Liver (tissue), 9 donors: ENCODE measurements around the gene KANSL1. TPM values are rescaled to one million over a fixed set of nuclear protein-coding genes. Genes with fewer than 3 reads are reported as not detected.
A peak's percentile ranks its signal among the peaks of the same experiment; 100 is the strongest.

Source experiments
- DNase-seq: peaks from one replicate; pipeline ENCODE4 v3.0.0-alpha.2; 2017; ENCODE audit warnings: low spot score
- H3K27ac ChIP-seq, 2 donors: one replicate each; pipeline ENCODE4 v1.7.0; 2013; ENCODE audit warnings: inconsistent platforms in 2 of 2, low read length in 2 of 2, control low read depth in 1 of 2, low read depth in 1 of 2, mild to moderate bottlenecking in 1 of 2
- H3K27me3 ChIP-seq, 4 donors: one replicate each; pipeline versions ENCODE4 v1.6.1 to v1.7.0; 2013; ENCODE audit warnings: low read length in 3 of 4, inconsistent platforms in 1 of 4, mild to moderate bottlenecking in 1 of 4, moderate library complexity in 1 of 4; ENCODE audit not compliant: control insufficient read depth in 4 of 4, insufficient read depth in 4 of 4
- H3K36me3 ChIP-seq, 4 donors: one replicate each; pipeline versions ENCODE4 v1.6.1 to v1.7.0; 2013; ENCODE audit warnings: low read length in 3 of 4, mild to moderate bottlenecking in 3 of 4, low read depth in 1 of 4, moderate library complexity in 1 of 4; ENCODE audit not compliant: control insufficient read depth in 4 of 4, insufficient read depth in 3 of 4
- H3K4me1 ChIP-seq, 4 donors: one replicate each; pipeline versions ENCODE4 v1.6.1 to v1.7.0; 2013; ENCODE audit warnings: low read length in 3 of 4, mild to moderate bottlenecking in 3 of 4, moderate library complexity in 1 of 4; ENCODE audit not compliant: control insufficient read depth in 4 of 4, insufficient read depth in 4 of 4
- H3K4me3 ChIP-seq, 3 donors: one replicate each; pipeline versions ENCODE4 v1.6.1 to v1.7.0; 2013; ENCODE audit warnings: low read length in 3 of 3, control low read depth in 1 of 3, low read depth in 1 of 3, mild to moderate bottlenecking in 1 of 3
- H3K9ac ChIP-seq, 2 donors: one replicate each; pipeline ENCODE4 v1.7.0; 2013; ENCODE audit warnings: low read length in 2 of 2, mild to moderate bottlenecking in 2 of 2, moderate library complexity in 2 of 2, control low read depth in 1 of 2, low read depth in 1 of 2
- H3K9me3 ChIP-seq, 4 donors: one replicate each; pipeline versions ENCODE4 v1.6.1 to v1.7.0; 2013; ENCODE audit warnings: low read length in 3 of 4; ENCODE audit not compliant: control insufficient read depth in 4 of 4
- EGR1 ChIP-seq, 2 donors: IDR thresholded peaks; 2 replicates each; pipeline ENCODE4 v1.6.1; 2016 to 2018; ENCODE audit warnings: antibody characterized with exemption in 2 of 2, low read depth in 2 of 2
- FOXA1 ChIP-seq: IDR thresholded peaks from 2 replicates; pipeline ENCODE4 v1.6.1; 2016; ENCODE audit warnings: antibody characterized with exemption
- FOXA2 ChIP-seq: IDR thresholded peaks from 2 replicates; pipeline ENCODE4 v1.6.1; 2016; ENCODE audit warnings: antibody characterized with exemption
- GABPA ChIP-seq, 2 donors: IDR thresholded peaks in 1 of 2; conservative IDR thresholded peaks in 1 of 2; 2 replicates each; pipeline ENCODE4 v1.6.1; 2016; ENCODE audit warnings: antibody characterized with exemption in 2 of 2, mild to moderate bottlenecking in 1 of 2, moderate library complexity in 1 of 2
- HNF4A ChIP-seq, 2 donors: conservative IDR thresholded peaks; 2 replicates each; pipeline ENCODE4 v1.6.1; 2016; ENCODE audit warnings: antibody characterized with exemption in 2 of 2, mild to moderate bottlenecking in 2 of 2
- HNF4G ChIP-seq: IDR thresholded peaks from 2 replicates; pipeline ENCODE4 v1.6.1; 2016; ENCODE audit warnings: antibody characterized with exemption
- JUND ChIP-seq, 2 donors: IDR thresholded peaks; 2 replicates each; pipeline ENCODE4 v1.6.1; 2016; ENCODE audit warnings: antibody characterized with exemption in 2 of 2
- NR2F2 ChIP-seq: IDR thresholded peaks from 2 replicates; pipeline ENCODE4 v1.6.1; 2016; ENCODE audit warnings: antibody characterized with exemption
- RAD21 ChIP-seq, 2 donors: IDR thresholded peaks; 2 replicates each; pipeline ENCODE4 v1.6.1; 2016; ENCODE audit warnings: antibody characterized with exemption in 2 of 2, mild to moderate bottlenecking in 2 of 2
- RXRA ChIP-seq, 2 donors: IDR thresholded peaks; 2 replicates each; pipeline ENCODE4 v1.6.1; 2017 to 2018; ENCODE audit warnings: antibody characterized with exemption in 2 of 2, mild to moderate bottlenecking in 1 of 2
- SP1 ChIP-seq: IDR thresholded peaks from 2 replicates; pipeline ENCODE4 v1.6.1; 2018; ENCODE audit warnings: antibody characterized with exemption, mild to moderate bottlenecking
- TAF1 ChIP-seq: conservative IDR thresholded peaks from 2 replicates; pipeline ENCODE4 v1.6.1; 2016; ENCODE audit warnings: antibody characterized with exemption, mild to moderate bottlenecking
- YY1 ChIP-seq: IDR thresholded peaks from 2 replicates; pipeline ENCODE4 v1.6.1; 2016; ENCODE audit warnings: antibody characterized with exemption, mild to moderate bottlenecking
- WGBS: extraction: QIAGEN DNeasy Blood & Tissue Kit; methylation state at CpG from one replicate; pipeline ENCODE4 v1.1.7; 2013; 5-methylcytosine and 5-hydroxymethylcytosine counted together
- polyA plus RNA-seq, 2 donors: library from polyadenylated mRNA; stranded (reverse) in 1 of 2; unstranded in 1 of 2; fragments of 200-250 nt in 1 of 2; fragments of >200 nt in 1 of 2; fragmentation: Nextera tagmentation in 1 of 2; extraction: Ambion mirVana in 1 of 2; gene quantifications; one replicate each; pipeline versions ENCODE4 v1.2.1 to v1.2.3, GENCODE V29; 2013 to 2015
- total RNA-seq, 2 donors: library from RNA; depleted of rRNA; stranded (reverse); fragments of >200 nt; gene quantifications; one replicate each; pipeline ENCODE4 v1.2.3, GENCODE V29; 2014
- TF ChIP-seq, protein P1 (sequence below): fragments of 150-350 bp; IDR thresholded peaks from 2 replicates; pipeline ENCODE4 v1.5.1; 2017; ENCODE audit warnings: improper control_type of control experiment, low read depth, low read length; ENCODE audit not compliant: missing input control
- TF ChIP-seq, protein P2 (sequence below): IDR thresholded peaks from 2 replicates; pipeline ENCODE4 v1.6.1; 2016; ENCODE audit warnings: antibody characterized with exemption, mild to moderate bottlenecking
- TF ChIP-seq, protein P3 (sequence below): IDR thresholded peaks from 2 replicates; pipeline ENCODE4 v1.6.1; 2016; ENCODE audit warnings: antibody characterized with exemption
- TF ChIP-seq, protein P4 (sequence below): IDR thresholded peaks from 2 replicates; pipeline ENCODE4 v1.6.1; 2016; ENCODE audit warnings: antibody characterized with exemption
- TF ChIP-seq, protein P5 (sequence below): IDR thresholded peaks from 2 replicates; pipeline ENCODE4 v1.6.1; 2016; ENCODE audit warnings: antibody characterized with exemption
- donor health status: healthy.
- donor health status: healthy.
- donor health status: healthy.
- donor health status: healthy.
- donor health status: healthy.

KANSL1 gene
- total and polyA plus RNA-seq, 4 donors = 5.5 to 86.3 (median 24.0) TPM

DNA sequence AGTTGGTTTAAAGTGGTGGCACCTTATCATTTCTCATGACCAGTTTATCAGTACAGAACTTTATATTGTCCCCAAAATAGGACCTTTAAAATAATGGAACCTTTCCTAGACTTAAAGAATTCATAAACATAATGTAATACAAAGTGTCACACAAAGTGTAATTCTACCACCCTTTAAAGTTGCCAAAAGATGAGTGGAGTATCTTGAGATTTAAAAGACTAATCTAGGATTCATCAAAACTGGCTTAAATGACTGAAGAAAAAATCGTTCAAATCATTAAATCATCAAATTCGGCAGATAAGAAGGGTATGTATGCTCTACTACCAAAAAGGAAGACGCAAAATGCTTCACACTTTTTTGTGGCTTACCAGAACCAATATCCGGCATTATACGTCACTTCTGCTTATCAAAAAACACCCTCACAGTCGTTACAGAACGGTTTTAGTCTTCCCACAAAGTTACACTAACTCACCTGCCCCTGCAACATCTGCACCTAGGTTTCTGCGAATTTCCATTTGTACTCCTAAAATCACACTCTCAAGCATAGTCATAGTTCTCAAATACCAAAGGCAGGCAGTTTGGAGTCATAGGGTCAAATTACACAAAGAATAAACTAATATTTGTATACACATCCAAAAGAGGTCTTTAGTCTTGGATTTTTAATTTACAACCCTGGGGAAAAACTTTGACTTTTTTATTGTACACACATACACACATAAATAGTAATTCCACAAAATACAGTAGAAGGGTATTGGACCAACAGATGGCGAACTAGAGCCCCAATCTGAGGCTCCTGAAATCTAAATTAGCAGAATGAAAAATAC, 1.4 kb upstream of the KANSL1 start:
- Histone ChIP-seq H3K36me3 (no peaks in the 10 kb centered on the region), H3K4me3 (peak overlapping the region in 2 of 3 donors; percentile 54 to 74), H3K4me1 (peaks cover 3 to 23% (median 18%) of the 10 kb centered on the region in 4 donors), H3K27me3 (no peaks in the 10 kb centered on the region), H3K27ac (peak overlapping the region; percentile 97 to 99), H3K9me3 (no peaks in the 10 kb centered on the region), H3K9ac (peak overlapping the region; percentile 8 to 82)
- DNase-seq = no peak
- TF ChIP-seq GABPA (IDR thresholded peaks at IDR 0.05 in 1 of 2, conservative IDR thresholded peaks at IDR 0.05 in 1 of 2) (peak in 1 of 2 donors; percentile 2), JUND (IDR thresholded peaks at IDR 0.05) (no peak), RAD21 (IDR thresholded peaks at IDR 0.05) (peak; percentile 61 to 66)
- TF ChIP-seq, protein P1, sequence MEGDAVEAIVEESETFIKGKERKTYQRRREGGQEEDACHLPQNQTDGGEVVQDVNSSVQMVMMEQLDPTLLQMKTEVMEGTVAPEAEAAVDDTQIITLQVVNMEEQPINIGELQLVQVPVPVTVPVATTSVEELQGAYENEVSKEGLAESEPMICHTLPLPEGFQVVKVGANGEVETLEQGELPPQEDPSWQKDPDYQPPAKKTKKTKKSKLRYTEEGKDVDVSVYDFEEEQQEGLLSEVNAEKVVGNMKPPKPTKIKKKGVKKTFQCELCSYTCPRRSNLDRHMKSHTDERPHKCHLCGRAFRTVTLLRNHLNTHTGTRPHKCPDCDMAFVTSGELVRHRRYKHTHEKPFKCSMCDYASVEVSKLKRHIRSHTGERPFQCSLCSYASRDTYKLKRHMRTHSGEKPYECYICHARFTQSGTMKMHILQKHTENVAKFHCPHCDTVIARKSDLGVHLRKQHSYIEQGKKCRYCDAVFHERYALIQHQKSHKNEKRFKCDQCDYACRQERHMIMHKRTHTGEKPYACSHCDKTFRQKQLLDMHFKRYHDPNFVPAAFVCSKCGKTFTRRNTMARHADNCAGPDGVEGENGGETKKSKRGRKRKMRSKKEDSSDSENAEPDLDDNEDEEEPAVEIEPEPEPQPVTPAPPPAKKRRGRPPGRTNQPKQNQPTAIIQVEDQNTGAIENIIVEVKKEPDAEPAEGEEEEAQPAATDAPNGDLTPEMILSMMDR = peak; percentile 49
- WGBS = 37% methylated on average over 9 of the region's 9 CpGs

DNA sequence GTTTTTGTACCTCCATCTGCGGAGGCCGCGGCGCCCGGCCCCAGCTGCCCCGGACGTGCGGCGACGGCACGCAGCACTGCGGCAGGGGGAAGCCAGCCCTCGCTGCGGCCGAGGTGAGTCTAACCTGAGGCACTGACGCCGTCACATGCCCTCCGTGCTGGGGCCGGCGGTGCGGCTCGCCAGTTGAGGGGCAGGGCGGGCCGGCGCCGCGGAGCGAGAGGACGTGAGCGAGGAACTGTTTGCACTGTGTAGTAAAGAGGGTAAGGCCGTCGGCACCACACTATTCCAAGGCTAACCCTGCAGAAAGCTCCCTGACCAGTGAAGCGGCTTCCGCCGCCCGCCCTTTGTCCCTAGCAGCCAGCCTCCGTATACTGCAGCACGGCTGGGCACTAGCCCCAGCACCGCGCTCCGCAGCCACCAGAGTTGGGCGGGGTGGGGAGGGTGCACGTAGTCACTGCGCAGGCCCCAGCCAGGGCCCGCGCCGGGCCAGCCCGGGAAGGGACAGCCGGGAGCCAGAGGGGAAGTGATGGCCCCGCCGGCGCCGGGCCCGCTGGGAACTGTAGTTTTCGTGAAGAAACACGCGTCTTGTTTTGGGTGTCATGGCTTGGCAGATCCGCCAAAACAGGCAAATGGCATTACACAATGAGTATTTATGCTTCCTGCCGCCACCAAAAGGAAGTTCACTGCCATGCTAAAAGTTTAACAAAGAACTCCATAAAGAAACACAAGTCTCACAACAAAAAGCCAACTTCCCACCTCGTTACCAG, 580 bp upstream of the KANSL1 start:
- Histone ChIP-seq H3K9ac (peak overlapping the region; percentile 82 to 89), H3K27ac (peak overlapping the region; percentile 97 to 99), H3K9me3 (no peaks in the 10 kb centered on the region), H3K4me1 (peaks cover 6 to 22% (median 20%) of the 10 kb centered on the region in 4 donors), H3K4me3 (peak overlapping the region; percentile 74 to 92 (median 83)), H3K27me3 (no peaks in the 10 kb centered on the region), H3K36me3 (no peaks in the 10 kb centered on the region)
- peak; percentile 97 for DNase-seq
- TF ChIP-seq, protein P2, sequence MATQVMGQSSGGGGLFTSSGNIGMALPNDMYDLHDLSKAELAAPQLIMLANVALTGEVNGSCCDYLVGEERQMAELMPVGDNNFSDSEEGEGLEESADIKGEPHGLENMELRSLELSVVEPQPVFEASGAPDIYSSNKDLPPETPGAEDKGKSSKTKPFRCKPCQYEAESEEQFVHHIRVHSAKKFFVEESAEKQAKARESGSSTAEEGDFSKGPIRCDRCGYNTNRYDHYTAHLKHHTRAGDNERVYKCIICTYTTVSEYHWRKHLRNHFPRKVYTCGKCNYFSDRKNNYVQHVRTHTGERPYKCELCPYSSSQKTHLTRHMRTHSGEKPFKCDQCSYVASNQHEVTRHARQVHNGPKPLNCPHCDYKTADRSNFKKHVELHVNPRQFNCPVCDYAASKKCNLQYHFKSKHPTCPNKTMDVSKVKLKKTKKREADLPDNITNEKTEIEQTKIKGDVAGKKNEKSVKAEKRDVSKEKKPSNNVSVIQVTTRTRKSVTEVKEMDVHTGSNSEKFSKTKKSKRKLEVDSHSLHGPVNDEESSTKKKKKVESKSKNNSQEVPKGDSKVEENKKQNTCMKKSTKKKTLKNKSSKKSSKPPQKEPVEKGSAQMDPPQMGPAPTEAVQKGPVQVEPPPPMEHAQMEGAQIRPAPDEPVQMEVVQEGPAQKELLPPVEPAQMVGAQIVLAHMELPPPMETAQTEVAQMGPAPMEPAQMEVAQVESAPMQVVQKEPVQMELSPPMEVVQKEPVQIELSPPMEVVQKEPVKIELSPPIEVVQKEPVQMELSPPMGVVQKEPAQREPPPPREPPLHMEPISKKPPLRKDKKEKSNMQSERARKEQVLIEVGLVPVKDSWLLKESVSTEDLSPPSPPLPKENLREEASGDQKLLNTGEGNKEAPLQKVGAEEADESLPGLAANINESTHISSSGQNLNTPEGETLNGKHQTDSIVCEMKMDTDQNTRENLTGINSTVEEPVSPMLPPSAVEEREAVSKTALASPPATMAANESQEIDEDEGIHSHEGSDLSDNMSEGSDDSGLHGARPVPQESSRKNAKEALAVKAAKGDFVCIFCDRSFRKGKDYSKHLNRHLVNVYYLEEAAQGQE = peak; percentile 74
- no peak for TF ChIP-seq FOXA2
- TF ChIP-seq, protein P1 = peak; percentile 39
- peak; percentile 43 to 87 for TF ChIP-seq GABPA (IDR thresholded peaks at IDR 0.05 in 1 of 2, conservative IDR thresholded peaks at IDR 0.05 in 1 of 2)
- peak; percentile 94 for TF ChIP-seq YY1
- TF ChIP-seq NR2F2 = no peak
- TF ChIP-seq RAD21 (IDR thresholded peaks at IDR 0.05) = peak in 1 of 2 donors; percentile 46
- peak in 1 of 2 donors; percentile 23 for TF ChIP-seq HNF4A (conservative IDR thresholded peaks at IDR 0.05)
- TF ChIP-seq FOXA1 = no peak
- TF ChIP-seq, protein P3, sequence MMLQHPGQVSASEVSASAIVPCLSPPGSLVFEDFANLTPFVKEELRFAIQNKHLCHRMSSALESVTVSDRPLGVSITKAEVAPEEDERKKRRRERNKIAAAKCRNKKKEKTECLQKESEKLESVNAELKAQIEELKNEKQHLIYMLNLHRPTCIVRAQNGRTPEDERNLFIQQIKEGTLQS = no peak
- peak; percentile 33 for TF ChIP-seq TAF1
- peak in 1 of 2 donors; percentile 29 for TF ChIP-seq EGR1 (IDR thresholded peaks at IDR 0.05; ENCODE audit: low read depth in 2 of 2)
- TF ChIP-seq JUND (IDR thresholded peaks at IDR 0.05) = no peak
- TF ChIP-seq, protein P4, sequence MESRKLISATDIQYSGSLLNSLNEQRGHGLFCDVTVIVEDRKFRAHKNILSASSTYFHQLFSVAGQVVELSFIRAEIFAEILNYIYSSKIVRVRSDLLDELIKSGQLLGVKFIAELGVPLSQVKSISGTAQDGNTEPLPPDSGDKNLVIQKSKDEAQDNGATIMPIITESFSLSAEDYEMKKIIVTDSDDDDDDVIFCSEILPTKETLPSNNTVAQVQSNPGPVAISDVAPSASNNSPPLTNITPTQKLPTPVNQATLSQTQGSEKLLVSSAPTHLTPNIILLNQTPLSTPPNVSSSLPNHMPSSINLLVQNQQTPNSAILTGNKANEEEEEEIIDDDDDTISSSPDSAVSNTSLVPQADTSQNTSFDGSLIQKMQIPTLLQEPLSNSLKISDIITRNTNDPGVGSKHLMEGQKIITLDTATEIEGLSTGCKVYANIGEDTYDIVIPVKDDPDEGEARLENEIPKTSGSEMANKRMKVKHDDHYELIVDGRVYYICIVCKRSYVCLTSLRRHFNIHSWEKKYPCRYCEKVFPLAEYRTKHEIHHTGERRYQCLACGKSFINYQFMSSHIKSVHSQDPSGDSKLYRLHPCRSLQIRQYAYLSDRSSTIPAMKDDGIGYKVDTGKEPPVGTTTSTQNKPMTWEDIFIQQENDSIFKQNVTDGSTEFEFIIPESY = no peak
- TF ChIP-seq RXRA (IDR thresholded peaks at IDR 0.05) = peak; percentile 23 to 37
- TF ChIP-seq HNF4G = no peak
- peak; percentile 63 for TF ChIP-seq SP1
- TF ChIP-seq, protein P5, sequence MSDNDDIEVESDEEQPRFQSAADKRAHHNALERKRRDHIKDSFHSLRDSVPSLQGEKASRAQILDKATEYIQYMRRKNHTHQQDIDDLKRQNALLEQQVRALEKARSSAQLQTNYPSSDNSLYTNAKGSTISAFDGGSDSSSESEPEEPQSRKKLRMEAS = peak; percentile 75
- WGBS = under 1% methylated on average over 60 of the region's 60 CpGs
